Prostate gland (tissue), 2 donors: ENCODE results near the gene EPHB4. TPM values are rescaled to one million over a fixed set of nuclear protein-coding genes. Genes with fewer than 3 reads are reported as not detected.

Experiments
- DNase-seq: peaks from one replicate; pipeline ENCODE4 v3.0.0-alpha.2; 2019; ENCODE audit warnings: low spot score
- H3K27ac ChIP-seq, 2 donors: fragments of 200-600 bp; sonication (generic); 2 replicates each; pipeline ENCODE4 v1.5.1; 2017 to 2019
- H3K27me3 ChIP-seq: fragments of 200-600 bp; sonication (generic); replicated peaks from 2 replicates; pipeline ENCODE4 v1.5.1; 2019; ENCODE audit not compliant: insufficient read depth
- H3K36me3 ChIP-seq, 2 donors: fragments of 200-600 bp; sonication (generic); 1 replicate in 1 of 2; 2 replicates in 1 of 2; pipeline versions ENCODE4 v1.5.1 to v1.8.1; 2017 to 2019
- H3K4me1 ChIP-seq: fragments of 200-600 bp; sonication (generic); replicated peaks from 2 replicates; pipeline ENCODE4 v1.5.1; 2019
- H3K4me3 ChIP-seq, 2 donors: fragments of 200-600 bp; sonication (generic); 2 replicates each; pipeline ENCODE4 v1.5.1; 2017 to 2019
- H3K9me3 ChIP-seq: fragments of 200-600 bp; sonication (generic); 2 replicates; pipeline ENCODE4 v1.5.1; 2017
- POLR2A ChIP-seq: fragments of 450-650 bp; IDR thresholded peaks from one replicate; pipeline ENCODE4 v1.6.1; 2016; ENCODE audit warnings: antibody characterized with exemption, mild to moderate bottlenecking
- POLR2AphosphoS5 ChIP-seq: sonication (generic); formaldehyde crosslinking; IDR thresholded peaks from one replicate; pipeline ENCODE4 v1.6.1; 2017; ENCODE audit warnings: antibody characterized with exemption
- WGBS: methylation state at CpG from one replicate; pipeline ENCODE4 v1.1.5; 2018; 5-methylcytosine and 5-hydroxymethylcytosine counted together
- intact Hi-C: fragments of 100-400 bp; cut with DNase I; formaldehyde crosslinking; loops from one replicate; pipeline ENCODE4 v1.14.2; 2022
- total RNA-seq, 2 donors: library from RNA; depleted of rRNA; stranded (reverse); fragments of >200 nt; gene quantifications; one replicate each; pipeline ENCODE4 v1.1.0, GENCODE V29; 2016
- TF ChIP-seq, protein P1 (sequence below), 4 experiments: fragments of 200-600 bp in 2 of 4; fragments of 450-650 bp in 2 of 4; sonication (generic) in 2 of 4; IDR thresholded peaks; 1 replicate in 3 of 4; 2 replicates in 1 of 4; pipeline ENCODE4 v1.5.1; 2016 to 2019; ENCODE audit warnings: antibody characterized with exemption in 4 of 4, mild to moderate bottlenecking in 2 of 4, moderate library complexity in 2 of 4

EPHB4 gene
- total RNA-seq, 2 donors from 2014 or later, result 78.6 to 80.8 TPM

- DNase-seq, result no peak
- no peaks in the 10 kb centered on the region for H3K27me3 ChIP-seq
- H3K36me3 ChIP-seq, result peaks cover 9 to 21% of the 10 kb centered on the region in 2 donors
- no peak overlapping the region for H3K27ac ChIP-seq
- WGBS, result 80% methylated on average over 31 of the region's 31 CpGs
- TF ChIP-seq POLR2A (no peak), POLR2AphosphoS5 (no peak)
- TF ChIP-seq, protein P1, sequence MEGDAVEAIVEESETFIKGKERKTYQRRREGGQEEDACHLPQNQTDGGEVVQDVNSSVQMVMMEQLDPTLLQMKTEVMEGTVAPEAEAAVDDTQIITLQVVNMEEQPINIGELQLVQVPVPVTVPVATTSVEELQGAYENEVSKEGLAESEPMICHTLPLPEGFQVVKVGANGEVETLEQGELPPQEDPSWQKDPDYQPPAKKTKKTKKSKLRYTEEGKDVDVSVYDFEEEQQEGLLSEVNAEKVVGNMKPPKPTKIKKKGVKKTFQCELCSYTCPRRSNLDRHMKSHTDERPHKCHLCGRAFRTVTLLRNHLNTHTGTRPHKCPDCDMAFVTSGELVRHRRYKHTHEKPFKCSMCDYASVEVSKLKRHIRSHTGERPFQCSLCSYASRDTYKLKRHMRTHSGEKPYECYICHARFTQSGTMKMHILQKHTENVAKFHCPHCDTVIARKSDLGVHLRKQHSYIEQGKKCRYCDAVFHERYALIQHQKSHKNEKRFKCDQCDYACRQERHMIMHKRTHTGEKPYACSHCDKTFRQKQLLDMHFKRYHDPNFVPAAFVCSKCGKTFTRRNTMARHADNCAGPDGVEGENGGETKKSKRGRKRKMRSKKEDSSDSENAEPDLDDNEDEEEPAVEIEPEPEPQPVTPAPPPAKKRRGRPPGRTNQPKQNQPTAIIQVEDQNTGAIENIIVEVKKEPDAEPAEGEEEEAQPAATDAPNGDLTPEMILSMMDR (IDR thresholded peaks at IDR 0.05), result no peak
- peaks cover 8% of the 10 kb centered on the region for H3K4me1 ChIP-seq
- H3K9me3 ChIP-seq, result no peaks in the 10 kb centered on the region
- intact Hi-C loops, result no loop called here
- H3K4me3 ChIP-seq, result no peak overlapping the region
Observed at GRCh38 chr7:100823534-100823933, 3.8 kb downstream of the EPHB4 start.

DNA sequence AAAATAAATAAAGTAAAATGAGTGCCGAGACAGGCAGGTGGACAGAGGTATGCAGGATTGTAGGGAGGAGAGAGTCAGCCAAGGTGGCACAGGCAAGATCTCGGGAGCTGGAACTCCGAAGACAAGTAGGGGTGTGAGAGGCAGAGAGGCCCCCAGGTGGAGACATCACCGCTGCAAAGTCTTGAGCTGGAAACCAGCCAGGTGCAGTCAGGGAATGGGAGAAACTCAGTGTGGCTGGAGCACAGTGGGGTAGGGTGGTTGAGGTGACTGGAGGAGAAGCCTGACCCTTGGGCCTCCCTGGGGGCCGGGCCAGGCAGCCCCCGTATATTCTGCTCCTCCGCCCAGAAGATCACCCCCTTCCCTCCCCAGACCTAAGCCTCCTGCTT lies 4.2 kb downstream of the EPHB4 start:
- DNase-seq, result no peak
- Histone ChIP-seq H3K4me1 (peaks cover 8% of the 10 kb centered on the region), H3K27ac (no peak overlapping the region), H3K9me3 (no peaks in the 10 kb centered on the region), H3K36me3 (peaks cover 9 to 21% of the 10 kb centered on the region in 2 donors), H3K4me3 (no peak overlapping the region), H3K27me3 (no peaks in the 10 kb centered on the region)
- 44% methylated on average over 7 of the region's 7 CpGs for WGBS
- TF ChIP-seq POLR2A (no peak), POLR2AphosphoS5 (no peak)
- TF ChIP-seq, protein P1 (IDR thresholded peaks at IDR 0.05), result no peak
- intact Hi-C loops, result no loop called here

DNA sequence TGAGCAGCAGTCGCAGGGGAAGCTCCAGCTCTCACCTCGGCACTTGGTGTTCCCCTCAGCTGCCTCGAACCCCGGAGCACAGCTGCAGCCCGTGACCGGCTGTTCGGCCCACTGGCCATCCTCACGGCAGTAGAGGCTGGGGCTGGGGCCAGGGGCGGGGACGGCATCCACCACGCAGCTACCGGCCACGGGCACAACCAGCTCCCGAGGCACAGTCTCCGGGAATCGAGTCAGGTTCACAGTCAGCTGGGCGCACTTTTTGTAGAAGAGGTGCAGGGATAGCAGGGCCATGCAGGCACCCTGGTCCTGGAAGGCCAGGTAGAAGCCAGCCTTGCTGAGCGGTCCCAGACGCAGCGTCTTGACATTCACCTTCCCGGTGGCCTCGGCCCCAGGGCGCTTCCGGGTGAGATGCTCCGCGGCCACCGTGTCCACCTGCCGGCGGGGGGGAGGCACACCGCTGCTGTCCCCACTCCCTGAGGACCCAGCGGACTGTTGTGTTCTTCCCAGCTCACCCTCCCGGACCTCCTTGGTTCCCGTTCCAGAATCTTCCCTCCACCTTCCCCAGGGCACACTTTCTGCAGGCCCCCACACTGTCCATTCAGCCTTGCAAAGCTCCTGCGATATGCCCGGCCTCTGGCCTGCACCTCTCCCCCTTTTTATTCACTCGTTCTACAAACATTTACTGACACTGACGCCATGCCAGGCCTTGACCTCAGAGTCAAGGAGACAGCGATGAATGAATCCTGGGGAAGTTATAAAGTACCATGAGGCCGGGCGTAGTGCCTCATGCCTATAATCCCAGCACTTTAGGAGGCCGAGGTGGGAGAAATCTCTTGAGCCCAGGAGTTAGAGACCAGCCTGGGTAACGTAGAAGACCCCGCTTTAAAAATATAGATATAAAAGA lies 4.8 kb downstream of the EPHB4 start:
- Histone ChIP-seq H3K4me3 (no peak overlapping the region), H3K27me3 (no peaks in the 10 kb centered on the region), H3K4me1 (peaks cover 8% of the 10 kb centered on the region), H3K36me3 (peaks cover 9 to 21% of the 10 kb centered on the region in 2 donors), H3K27ac (no peak overlapping the region), H3K9me3 (no peaks in the 10 kb centered on the region)
- intact Hi-C loops, result no loop called here
- TF ChIP-seq POLR2A, result no peak
- TF ChIP-seq, protein P1 (IDR thresholded peaks at IDR 0.05), result no peak
- TF ChIP-seq POLR2AphosphoS5, result no peak
- no peak for DNase-seq
- 86% methylated on average over 43 of the region's 43 CpGs for WGBS

GRCh38 chr7:100819586-100819985 lies 7.7 kb downstream of the EPHB4 start:
- no peak overlapping the region for H3K4me3 ChIP-seq
- TF ChIP-seq POLR2AphosphoS5 (no peak), POLR2A (no peak)
- TF ChIP-seq, protein P1 (IDR thresholded peaks at IDR 0.05), result no peak

GRCh38 chr7:100818825-100819224 lies 8.5 kb downstream of the EPHB4 start:
- no peak for DNase-seq
- no peaks in the 10 kb centered on the region for H3K4me1 ChIP-seq
- no peaks in the 10 kb centered on the region for H3K9me3 ChIP-seq
- intact Hi-C loops, result no loop called here
- H3K36me3 ChIP-seq, result peaks cover 9 to 21% of the 10 kb centered on the region in 2 donors
- no peak overlapping the region for H3K27ac ChIP-seq
- H3K4me3 ChIP-seq, result no peak overlapping the region
- WGBS, result 77% methylated on average over 6 of the region's 6 CpGs
- H3K27me3 ChIP-seq, result no peaks in the 10 kb centered on the region
- no peak for TF ChIP-seq POLR2A

More at GRCh38 chr7:100819586-100819985, 7.7 kb downstream of the EPHB4 start:
- H3K36me3 ChIP-seq, result peaks cover 9 to 21% of the 10 kb centered on the region in 2 donors
- peaks cover 4% of the 10 kb centered on the region for H3K4me1 ChIP-seq
- H3K27ac ChIP-seq, result no peak overlapping the region
- DNase-seq, result no peak
- no peaks in the 10 kb centered on the region for H3K9me3 ChIP-seq
- WGBS, result 93% methylated on average over 23 of the region's 23 CpGs
- intact Hi-C loops, result no loop called here
- H3K27me3 ChIP-seq, result no peaks in the 10 kb centered on the region
